Measurements from ENCODE around the gene TTC29.

The TTC29 gene

DNA sequence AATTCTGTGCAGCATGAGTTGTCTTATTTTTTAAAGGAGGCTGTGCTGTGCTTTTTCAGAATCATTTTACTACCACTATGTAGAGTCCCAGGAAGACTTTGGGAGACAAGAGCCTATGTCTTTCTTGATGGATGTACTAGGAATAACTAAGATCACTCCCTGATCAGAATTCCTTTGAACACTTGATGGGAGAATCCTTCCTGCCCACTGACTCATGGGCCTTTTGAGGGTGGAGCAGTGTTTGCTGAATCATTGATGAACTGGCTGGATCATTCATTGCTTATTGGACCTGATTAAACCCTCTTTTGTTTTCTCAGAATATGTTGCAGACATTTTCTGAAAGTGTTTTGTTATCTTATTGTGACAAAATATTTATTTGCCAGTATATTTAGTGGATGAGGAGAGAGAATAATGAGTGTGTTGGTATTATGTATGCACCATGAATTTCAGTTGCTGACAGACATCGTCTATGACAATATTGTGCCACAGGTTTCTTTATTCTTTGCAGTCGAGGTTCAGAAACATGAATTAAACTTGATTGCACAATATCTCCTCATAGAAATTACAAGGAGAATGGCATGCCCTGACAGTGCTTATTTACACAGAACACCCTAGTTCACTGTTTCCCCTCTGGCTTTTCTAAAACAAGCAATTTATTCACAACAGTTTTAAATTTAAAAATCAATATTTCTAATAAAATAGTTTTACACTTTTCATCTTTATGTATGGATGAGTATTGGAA lies 270.7 kb downstream of the TTC29 start:
- no peak for DNase-seq

GRCh38 chr4:146663968-146664311 lies 281.7 kb downstream of the TTC29 start:
- DNase-seq, result peak; percentile 9

- no peak for DNase-seq
Measured at GRCh38 chr4:146661367-146661766, 284.3 kb downstream of the TTC29 start.

All from NCI-H2171 treated with DMSO at 0.1 percent for 48 hours (cell line).